HepG2 (cell line): ENCODE results near the gene TRANK1. TPM values are rescaled to one million over a fixed set of nuclear protein-coding genes. Genes with fewer than 3 reads are reported as not detected.
A peak's percentile ranks its signal among the peaks of the same experiment; 100 is the strongest.

Experiments used
- CEBPG ChIP-seq: IDR thresholded peaks from 2 replicates; pipeline ENCODE4 v1.6.1; 2016
- KDM5B ChIP-seq: sonication (generic); formaldehyde crosslinking; IDR thresholded peaks from 2 replicates; pipeline ENCODE4 v1.4.0; 2020; ENCODE audit warnings: missing genetic modification reagents, mild to moderate bottlenecking, borderline replicate concordance
- NFYC ChIP-seq: IDR thresholded peaks from 2 replicates; pipeline ENCODE4 v1.6.1; 2016; ENCODE audit warnings: missing genetic modification reagents, missing compliant biosample characterization
- PAX8 ChIP-seq: sonication (generic); formaldehyde crosslinking; IDR thresholded peaks from 2 replicates; pipeline ENCODE4 v1.8.0; 2022; ENCODE audit warnings: mild to moderate bottlenecking, missing genetic modification reagents, borderline replicate concordance
- RAD21 ChIP-seq: fragments of 450-650 bp; formaldehyde crosslinking; IDR thresholded peaks from 2 replicates; pipeline ENCODE4 v1.5.0; 2020; ENCODE audit warnings: mild to moderate bottlenecking
- SKI ChIP-seq: fragments of 450-650 bp; IDR thresholded peaks from one replicate; pipeline ENCODE4 v1.6.1; 2018; ENCODE audit warnings: mild to moderate bottlenecking; ENCODE audit not compliant: partially characterized antibody
- SMARCE1 ChIP-seq: fragments of 450-650 bp; IDR thresholded peaks from 2 replicates; pipeline ENCODE4 v1.6.1; 2017; ENCODE audit warnings: borderline replicate concordance
- SRSF9 ChIP-seq: fragments of 200-400 bp; formaldehyde crosslinking; IDR thresholded peaks from 2 replicates; pipeline ENCODE4 v1.6.1; 2018; ENCODE audit warnings: borderline replicate concordance, mild to moderate bottlenecking, low read depth, low read length; ENCODE audit not compliant: insufficient read depth, poor library complexity, severe bottlenecking
- TOPORS ChIP-seq: sonication (generic); formaldehyde crosslinking; IDR thresholded peaks from 2 replicates; pipeline ENCODE4 v1.8.0; 2023; ENCODE audit warnings: mild to moderate bottlenecking, missing genetic modification reagents
- ZFYVE20 ChIP-seq: sonication (generic); formaldehyde crosslinking; IDR thresholded peaks from 2 replicates; pipeline ENCODE4 v1.8.0; 2023; ENCODE audit warnings: low read depth, mild to moderate bottlenecking, moderate library complexity, missing genetic modification reagents, borderline replicate concordance
- ZMYM4 ChIP-seq: sonication (generic); formaldehyde crosslinking; IDR thresholded peaks from 2 replicates; pipeline ENCODE4 v1.8.1; 2023; ENCODE audit warnings: mild to moderate bottlenecking, missing genetic modification reagents
- ZNF251 ChIP-seq: sonication (generic); formaldehyde crosslinking; IDR thresholded peaks from 2 replicates; pipeline ENCODE4 v1.9.0; 2021; ENCODE audit warnings: mild to moderate bottlenecking, missing genetic modification reagents
- ZNF552 ChIP-seq: sonication (generic); formaldehyde crosslinking; IDR thresholded peaks from 2 replicates; pipeline ENCODE4 v1.9.0; 2022; ENCODE audit warnings: missing genetic modification reagents, mild to moderate bottlenecking, borderline replicate concordance
- ZNF569 ChIP-seq: sonication (generic); formaldehyde crosslinking; IDR thresholded peaks from 2 replicates; pipeline ENCODE4 v1.5.0; 2020; ENCODE audit warnings: mild to moderate bottlenecking, missing genetic modification reagents, moderate library complexity, borderline replicate concordance
- ZNF589 ChIP-seq: sonication (generic); formaldehyde crosslinking; conservative IDR thresholded peaks from 2 replicates; pipeline ENCODE4 v1.8.0; 2022; ENCODE audit warnings: mild to moderate bottlenecking, moderate library complexity, missing genetic modification reagents
- ZNF768 ChIP-seq: sonication (generic); formaldehyde crosslinking; IDR thresholded peaks from 2 replicates; pipeline ENCODE4 v1.4.0; 2020; ENCODE audit warnings: missing genetic modification reagents
- ZNF883 ChIP-seq: sonication (generic); formaldehyde crosslinking; IDR thresholded peaks from 2 replicates; pipeline ENCODE4 v1.5.1; 2020; ENCODE audit warnings: mild to moderate bottlenecking, missing genetic modification reagents; ENCODE audit errors: not compliant biosample characterization
- polyA plus RNA-seq, 8 experiments: library from polyadenylated mRNA; depleted of rRNA in 3 of 8; stranded (reverse) in 7 of 8; unstranded in 1 of 8; fragments of >200 nt; fragmentation: Illumina TruSeq in 4 of 8; extraction: Trizol in 4 of 8; gene quantifications; 2 replicates each; pipeline versions ENCODE4 v1.2.1 to v1.2.3, GENCODE V29; 2011 to 2016; ENCODE audit warnings: low read depth in 4 of 8, missing spikeins in 1 of 8, mixed read lengths in 1 of 8; ENCODE audit not compliant: insufficient read depth in 1 of 8
- total RNA-seq, 5 experiments: library from RNA; depleted of rRNA; stranded (reverse); fragments of >200 nt; fragmentation: Illumina TruSeq; extraction: Trizol; gene quantifications; 2 replicates each; pipeline ENCODE4 v1.2.3, GENCODE V29; 2016; ENCODE audit warnings: low read depth in 1 of 5
- TF ChIP-seq, protein P1 (sequence below): sonication (generic); formaldehyde crosslinking; IDR thresholded peaks from 2 replicates; pipeline ENCODE4 v1.4.0; 2020; ENCODE audit warnings: missing genetic modification reagents
- TF ChIP-seq, protein P2 (sequence below): IDR thresholded peaks from 2 replicates; pipeline ENCODE4 v1.6.1; 2016; ENCODE audit warnings: low read depth, borderline replicate concordance
- TF ChIP-seq, protein P3 (sequence below): sonication (generic); formaldehyde crosslinking; IDR thresholded peaks from 2 replicates; pipeline ENCODE4 v1.4.0; 2020; ENCODE audit warnings: missing genetic modification reagents
- TF ChIP-seq, protein P4 (sequence below): sonication (generic); formaldehyde crosslinking; IDR thresholded peaks from 2 replicates; pipeline ENCODE4 v1.9.0; 2022; ENCODE audit warnings: missing genetic modification reagents, mild to moderate bottlenecking, borderline replicate concordance

TRANK1 gene
- total and polyA plus RNA-seq, 2 of the 13 experiments (the other 11 are each of a cell fraction or from before 2014, with no cell fraction given): 0.13 to 0.32 TPM

DNA sequence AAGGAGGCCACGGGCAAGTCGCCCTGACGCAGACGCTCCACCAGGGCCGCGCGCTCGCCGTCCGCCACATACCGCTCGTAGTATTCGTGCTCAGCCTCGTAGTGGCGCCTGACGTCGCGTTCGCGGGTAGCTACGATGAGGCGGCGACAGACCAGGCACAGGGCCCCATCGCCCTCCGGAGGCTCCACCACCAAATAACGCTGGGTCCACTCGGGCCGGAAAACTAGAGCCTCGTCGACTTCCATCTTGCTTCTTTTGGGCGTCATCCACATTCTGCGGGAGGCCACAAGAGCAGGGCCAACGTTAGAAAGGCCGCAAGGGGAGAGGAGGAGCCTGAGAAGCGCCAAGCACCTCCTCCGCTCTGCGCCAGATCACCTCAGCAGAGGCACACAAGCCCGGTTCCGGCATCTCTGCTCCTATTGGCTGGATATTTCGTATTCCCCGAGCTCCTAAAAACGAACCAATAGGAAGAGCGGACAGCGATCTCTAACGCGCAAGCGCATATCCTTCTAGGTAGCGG, 48.0 kb upstream of the TRANK1 start, which contains the start of gene EPM2AIP1 (continued):
- TF ChIP-seq, protein P1, sequence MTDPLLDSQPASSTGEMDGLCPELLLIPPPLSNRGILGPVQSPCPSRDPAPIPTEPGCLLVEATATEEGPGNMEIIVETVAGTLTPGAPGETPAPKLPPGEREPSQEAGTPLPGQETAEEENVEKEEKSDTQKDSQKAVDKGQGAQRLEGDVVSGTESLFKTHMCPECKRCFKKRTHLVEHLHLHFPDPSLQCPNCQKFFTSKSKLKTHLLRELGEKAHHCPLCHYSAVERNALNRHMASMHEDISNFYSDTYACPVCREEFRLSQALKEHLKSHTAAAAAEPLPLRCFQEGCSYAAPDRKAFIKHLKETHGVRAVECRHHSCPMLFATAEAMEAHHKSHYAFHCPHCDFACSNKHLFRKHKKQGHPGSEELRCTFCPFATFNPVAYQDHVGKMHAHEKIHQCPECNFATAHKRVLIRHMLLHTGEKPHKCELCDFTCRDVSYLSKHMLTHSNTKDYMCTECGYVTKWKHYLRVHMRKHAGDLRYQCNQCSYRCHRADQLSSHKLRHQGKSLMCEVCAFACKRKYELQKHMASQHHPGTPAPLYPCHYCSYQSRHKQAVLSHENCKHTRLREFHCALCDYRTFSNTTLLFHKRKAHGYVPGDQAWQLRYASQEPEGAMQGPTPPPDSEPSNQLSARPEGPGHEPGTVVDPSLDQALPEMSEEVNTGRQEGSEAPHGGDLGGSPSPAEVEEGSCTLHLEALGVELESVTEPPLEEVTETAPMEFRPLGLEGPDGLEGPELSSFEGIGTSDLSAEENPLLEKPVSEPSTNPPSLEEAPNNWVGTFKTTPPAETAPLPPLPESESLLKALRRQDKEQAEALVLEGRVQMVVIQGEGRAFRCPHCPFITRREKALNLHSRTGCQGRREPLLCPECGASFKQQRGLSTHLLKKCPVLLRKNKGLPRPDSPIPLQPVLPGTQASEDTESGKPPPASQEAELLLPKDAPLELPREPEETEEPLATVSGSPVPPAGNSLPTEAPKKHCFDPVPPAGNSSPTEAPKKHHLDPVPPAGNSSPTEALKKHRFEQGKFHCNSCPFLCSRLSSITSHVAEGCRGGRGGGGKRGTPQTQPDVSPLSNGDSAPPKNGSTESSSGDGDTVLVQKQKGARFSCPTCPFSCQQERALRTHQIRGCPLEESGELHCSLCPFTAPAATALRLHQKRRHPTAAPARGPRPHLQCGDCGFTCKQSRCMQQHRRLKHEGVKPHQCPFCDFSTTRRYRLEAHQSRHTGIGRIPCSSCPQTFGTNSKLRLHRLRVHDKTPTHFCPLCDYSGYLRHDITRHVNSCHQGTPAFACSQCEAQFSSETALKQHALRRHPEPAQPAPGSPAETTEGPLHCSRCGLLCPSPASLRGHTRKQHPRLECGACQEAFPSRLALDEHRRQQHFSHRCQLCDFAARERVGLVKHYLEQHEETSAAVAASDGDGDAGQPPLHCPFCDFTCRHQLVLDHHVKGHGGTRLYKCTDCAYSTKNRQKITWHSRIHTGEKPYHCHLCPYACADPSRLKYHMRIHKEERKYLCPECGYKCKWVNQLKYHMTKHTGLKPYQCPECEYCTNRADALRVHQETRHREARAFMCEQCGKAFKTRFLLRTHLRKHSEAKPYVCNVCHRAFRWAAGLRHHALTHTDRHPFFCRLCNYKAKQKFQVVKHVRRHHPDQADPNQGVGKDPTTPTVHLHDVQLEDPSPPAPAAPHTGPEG (CRISPR knock-in tag): no peak; the same call in none of the 2 replicates
- TF ChIP-seq SMARCE1 (no peak), TOPORS (no peak), ZNF552 (0 out of 2 replicates have a peak, but pooled peaks have one; percentile 37), RAD21 (peak; percentile 50), ZMYM4 (CRISPR knock-in tag) (no peak; the same call in 1 of the 2 replicates), ZNF569 (CRISPR knock-in tag) (no peak), ZFYVE20 (CRISPR knock-in tag) (no peak), CEBPG (CRISPR knock-in tag) (no peak), ZNF589 (peak; percentile 82; the same call in 1 of the 2 replicates), NFYC (CRISPR knock-in tag) (no peak), ZNF768 (CRISPR knock-in tag) (peak; percentile 70; the same call in 1 of the 2 replicates), ZNF883 (CRISPR knock-in tag) (peak; percentile 91), ZNF251 (CRISPR knock-in tag) (no peak), SRSF9 (no peak), KDM5B (CRISPR knock-in tag) (peak; percentile 91; the same call in 1 of the 2 replicates), SKI (no peak), PAX8 (CRISPR knock-in tag) (no peak)
- TF ChIP-seq, protein P2, sequence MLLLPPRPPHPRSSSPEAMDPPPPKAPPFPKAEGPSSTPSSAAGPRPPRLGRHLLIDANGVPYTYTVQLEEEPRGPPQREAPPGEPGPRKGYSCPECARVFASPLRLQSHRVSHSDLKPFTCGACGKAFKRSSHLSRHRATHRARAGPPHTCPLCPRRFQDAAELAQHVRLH (CRISPR knock-in tag): peak; percentile 65; the same call in 1 of the 2 replicates
- TF ChIP-seq, protein P3, sequence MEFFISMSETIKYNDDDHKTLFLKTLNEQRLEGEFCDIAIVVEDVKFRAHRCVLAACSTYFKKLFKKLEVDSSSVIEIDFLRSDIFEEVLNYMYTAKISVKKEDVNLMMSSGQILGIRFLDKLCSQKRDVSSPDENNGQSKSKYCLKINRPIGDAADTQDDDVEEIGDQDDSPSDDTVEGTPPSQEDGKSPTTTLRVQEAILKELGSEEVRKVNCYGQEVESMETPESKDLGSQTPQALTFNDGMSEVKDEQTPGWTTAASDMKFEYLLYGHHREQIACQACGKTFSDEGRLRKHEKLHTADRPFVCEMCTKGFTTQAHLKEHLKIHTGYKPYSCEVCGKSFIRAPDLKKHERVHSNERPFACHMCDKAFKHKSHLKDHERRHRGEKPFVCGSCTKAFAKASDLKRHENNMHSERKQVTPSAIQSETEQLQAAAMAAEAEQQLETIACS (CRISPR knock-in tag): no peak
- TF ChIP-seq, protein P4, sequence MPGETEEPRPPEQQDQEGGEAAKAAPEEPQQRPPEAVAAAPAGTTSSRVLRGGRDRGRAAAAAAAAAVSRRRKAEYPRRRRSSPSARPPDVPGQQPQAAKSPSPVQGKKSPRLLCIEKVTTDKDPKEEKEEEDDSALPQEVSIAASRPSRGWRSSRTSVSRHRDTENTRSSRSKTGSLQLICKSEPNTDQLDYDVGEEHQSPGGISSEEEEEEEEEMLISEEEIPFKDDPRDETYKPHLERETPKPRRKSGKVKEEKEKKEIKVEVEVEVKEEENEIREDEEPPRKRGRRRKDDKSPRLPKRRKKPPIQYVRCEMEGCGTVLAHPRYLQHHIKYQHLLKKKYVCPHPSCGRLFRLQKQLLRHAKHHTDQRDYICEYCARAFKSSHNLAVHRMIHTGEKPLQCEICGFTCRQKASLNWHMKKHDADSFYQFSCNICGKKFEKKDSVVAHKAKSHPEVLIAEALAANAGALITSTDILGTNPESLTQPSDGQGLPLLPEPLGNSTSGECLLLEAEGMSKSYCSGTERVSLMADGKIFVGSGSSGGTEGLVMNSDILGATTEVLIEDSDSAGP: peak; percentile 72; the same call in 1 of the 2 replicates
